Measurements from ENCODE around the gene GPATCH4. TPM values are rescaled to one million over a fixed set of nuclear protein-coding genes. Genes with fewer than 3 reads are reported as not detected.
A peak's percentile ranks its signal among the peaks of the same experiment; 100 is the strongest.

The GPATCH4 gene
- total RNA-seq, 1 experiment from 2014 or later, result 71.7 TPM

DNA sequence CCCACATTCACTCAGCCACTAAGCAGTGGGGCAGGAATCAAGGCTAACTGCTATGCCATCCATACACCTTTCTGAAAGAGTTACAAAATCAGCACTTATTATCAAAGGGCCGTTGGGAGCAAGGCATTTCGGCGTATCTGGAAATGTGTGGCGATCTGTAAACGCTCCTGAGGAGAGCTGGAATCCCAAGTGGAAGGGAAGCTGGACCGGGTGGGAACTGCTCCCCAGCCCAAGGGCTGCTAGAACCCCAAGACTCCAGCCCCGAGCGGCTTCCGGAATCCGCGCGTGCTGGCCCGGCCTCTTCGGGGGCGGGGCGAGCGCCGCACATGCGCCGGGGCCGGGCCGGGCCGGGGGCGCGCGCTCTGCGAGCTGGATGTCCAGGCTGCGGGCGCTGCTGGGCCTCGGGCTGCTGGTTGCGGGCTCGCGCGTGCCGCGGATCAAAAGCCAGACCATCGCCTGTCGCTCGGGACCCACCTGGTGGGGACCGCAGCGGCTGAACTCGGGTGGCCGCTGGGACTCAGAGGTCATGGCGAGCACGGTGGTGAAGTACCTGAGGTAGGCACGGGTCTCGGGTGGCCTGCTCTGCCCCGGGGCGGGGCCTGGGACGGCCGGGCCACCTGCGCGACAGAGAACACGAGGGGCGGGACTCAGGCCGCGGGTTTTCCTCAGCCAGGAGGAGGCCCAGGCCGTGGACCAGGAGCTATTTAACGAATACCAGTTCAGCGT lies 9.7 kb downstream of the GPATCH4 start, which contains the start of gene NAXE:
TSS of gene NAXE (plus strand) at position 345 of the 726 bp plus-strand sequence. CDS start at position 374, 29 bp downstream.
- H3K9me3 ChIP-seq (ENCODE audit: control insufficient read depth, low read depth, low read length), result no peaks in the 10 kb centered on the region
- no peak within 1 kb of the TSS for H3K23ac ChIP-seq (ENCODE audit: insufficient read length, low read depth, low read length)
- H3K79me1 ChIP-seq (ENCODE audit: insufficient read depth, low read depth, low read length, poor library complexity, severe bottlenecking), result no peaks in the 10 kb centered on the region
- H3K56ac ChIP-seq (ENCODE audit: insufficient read length, low read depth, low read length), result no peak within 1 kb of the TSS
- H4K20me1 ChIP-seq (ENCODE audit: control insufficient read depth, insufficient read depth, insufficient read length), result peaks cover 2% of the 10 kb centered on the region
- H3K27me3 Mint-ChIP-seq (ENCODE audit: low read depth), result no peaks in the 10 kb centered on the region
- no peak within 1 kb of the TSS for H2BK12ac ChIP-seq (ENCODE audit: insufficient read length, low read depth, low read length)
- H3K4me2 ChIP-seq (ENCODE audit: insufficient read depth, insufficient read length, low read length), result peak within 1 kb of the TSS; percentile 74
- no peak within 1 kb of the TSS for H2BK120ac ChIP-seq (ENCODE audit: low read depth, low read length, poor library complexity, severe bottlenecking)
- H4K5ac ChIP-seq (ENCODE audit: insufficient read length, low read depth, low read length), result no peak within 1 kb of the TSS
- H3K27ac Mint-ChIP-seq, result peak within 1 kb of the TSS; percentile 80 to 95 (median 94)
- peak within 1 kb of the TSS; percentile 63 for H3K9ac ChIP-seq (ENCODE audit: extremely low read depth, insufficient read length, low read length)
- no peaks in the 10 kb centered on the region for H3K79me2 ChIP-seq (ENCODE audit: insufficient read depth, low read length)
- no peak within 1 kb of the TSS for H2AK5ac ChIP-seq (ENCODE audit: insufficient read length, low read length)
- peak within 1 kb of the TSS; percentile 20 for H3K27ac ChIP-seq (ENCODE audit: insufficient read length, low read depth, low read length)
- H2BK5ac ChIP-seq (ENCODE audit: insufficient read length, low read length), result no peak within 1 kb of the TSS
- H3K36me3 Mint-ChIP-seq (ENCODE audit: insufficient read depth in 1 of 3, low read depth in 3 of 3), result peaks cover 16 to 43% (median 32%) of the 10 kb centered on the region in 3 experiments; a peak in 6 of 7 replicates
- no peak within 1 kb of the TSS for H2BK15ac ChIP-seq (ENCODE audit: low read depth, low read length)
- DNase-seq, result peak; percentile 81
- H3K23me2 ChIP-seq (ENCODE audit: insufficient read length, low read depth, low read length, poor library complexity, severe bottlenecking), result peaks cover 3% of the 10 kb centered on the region
- TF ChIP-seq, protein P1, sequence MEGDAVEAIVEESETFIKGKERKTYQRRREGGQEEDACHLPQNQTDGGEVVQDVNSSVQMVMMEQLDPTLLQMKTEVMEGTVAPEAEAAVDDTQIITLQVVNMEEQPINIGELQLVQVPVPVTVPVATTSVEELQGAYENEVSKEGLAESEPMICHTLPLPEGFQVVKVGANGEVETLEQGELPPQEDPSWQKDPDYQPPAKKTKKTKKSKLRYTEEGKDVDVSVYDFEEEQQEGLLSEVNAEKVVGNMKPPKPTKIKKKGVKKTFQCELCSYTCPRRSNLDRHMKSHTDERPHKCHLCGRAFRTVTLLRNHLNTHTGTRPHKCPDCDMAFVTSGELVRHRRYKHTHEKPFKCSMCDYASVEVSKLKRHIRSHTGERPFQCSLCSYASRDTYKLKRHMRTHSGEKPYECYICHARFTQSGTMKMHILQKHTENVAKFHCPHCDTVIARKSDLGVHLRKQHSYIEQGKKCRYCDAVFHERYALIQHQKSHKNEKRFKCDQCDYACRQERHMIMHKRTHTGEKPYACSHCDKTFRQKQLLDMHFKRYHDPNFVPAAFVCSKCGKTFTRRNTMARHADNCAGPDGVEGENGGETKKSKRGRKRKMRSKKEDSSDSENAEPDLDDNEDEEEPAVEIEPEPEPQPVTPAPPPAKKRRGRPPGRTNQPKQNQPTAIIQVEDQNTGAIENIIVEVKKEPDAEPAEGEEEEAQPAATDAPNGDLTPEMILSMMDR (conservative IDR thresholded peaks at IDR 0.05), result no peak
- no peak within 1 kb of the TSS for H4K8ac ChIP-seq (replicated peaks; ENCODE audit: insufficient read length, low read depth, low read length)
- no peak within 1 kb of the TSS for H3K18ac ChIP-seq (ENCODE audit: insufficient read length, low read depth, low read length)
- H3K4ac ChIP-seq (ENCODE audit: low read depth, low read length), result no peak within 1 kb of the TSS
- H3K4me3 Mint-ChIP-seq, result peak within 1 kb of the TSS; percentile 79 to 88
- no peak within 1 kb of the TSS for H3T11ph ChIP-seq (ENCODE audit: low read length)
- H4K91ac ChIP-seq (ENCODE audit: insufficient read length, low read depth, low read length), result no peak within 1 kb of the TSS
- no CpG with 5 or more reads among the region's 60 CpGs for WGBS (ENCODE audit: extremely low coverage, insufficient read length, low lambda C conversion rate)
- peak within 1 kb of the TSS; percentile 82 for H3K14ac ChIP-seq (ENCODE audit: insufficient read depth, low read length)
- no peaks in the 10 kb centered on the region for H3K9me3 Mint-ChIP-seq
- H3K27me3 ChIP-seq (ENCODE audit: insufficient read depth, low read length), result no peaks in the 10 kb centered on the region
- H3K4me1 Mint-ChIP-seq, result peaks cover 16 to 17% of the 10 kb centered on the region in 2 experiments
- H2BK20ac ChIP-seq (ENCODE audit: low read depth, low read length, poor library complexity, severe bottlenecking), result no peak within 1 kb of the TSS
- H3K4me1 ChIP-seq (ENCODE audit: insufficient read depth, low read length), result no peaks in the 10 kb centered on the region
- peak within 1 kb of the TSS; percentile 71 for H2AFZ ChIP-seq (ENCODE audit: low read length)
